HUDEP-2 (cell line): ENCODE measurements around the gene SLC39A3.

Source experiments
- DNase-seq, 76 experiments: peaks; one replicate each; lab custom pipeline; 2025; ENCODE audit not compliant: unreplicated experiment in 76 of 76; lab: John Stamatoyannopoulos, UW

Gene SLC39A3

GRCh38 chr19:2769218-2769617 lies 29.4 kb upstream of the SLC39A3 start:
- DNase-seq = no peak

DNA sequence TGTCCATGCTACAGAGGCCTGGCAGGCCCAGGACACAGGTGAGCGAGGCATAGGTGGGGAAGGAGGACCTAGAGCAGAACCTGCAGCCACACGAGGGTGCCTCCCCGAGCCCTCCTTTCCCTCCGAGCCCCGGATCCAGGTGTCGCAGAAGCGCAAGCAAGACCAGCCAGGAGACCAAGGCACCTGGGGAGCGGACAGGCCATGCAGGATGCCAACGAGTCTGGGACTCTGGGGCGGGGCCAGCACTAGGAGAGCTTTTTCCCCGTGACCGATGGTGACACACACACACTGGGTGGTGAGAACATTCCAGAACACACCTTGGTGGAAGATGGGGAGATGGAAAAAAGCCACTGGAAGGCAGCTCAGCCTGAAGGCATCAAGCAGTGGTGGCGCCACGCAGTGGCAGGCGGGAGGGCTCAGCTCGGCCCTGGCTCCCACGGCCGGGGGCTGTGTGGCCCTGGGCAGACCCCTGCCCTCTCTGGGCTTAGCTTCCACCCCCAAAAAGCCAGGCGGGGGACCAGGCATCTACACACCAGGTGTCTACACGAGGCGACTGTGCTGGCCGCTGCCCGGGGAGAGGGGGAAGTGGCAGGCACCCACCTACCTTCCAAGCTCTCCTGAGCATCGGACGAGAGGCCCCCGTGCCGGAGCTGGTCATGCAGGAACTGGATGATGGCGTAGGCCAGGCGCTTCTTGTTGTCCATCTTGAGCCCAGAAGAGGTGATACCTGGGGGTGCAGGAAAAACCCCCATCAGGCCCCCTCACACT lies 28.7 kb upstream of the SLC39A3 start:
- no peak for DNase-seq

GRCh38 chr19:2767688-2768087 lies 27.9 kb upstream of the SLC39A3 start:
- no peak for DNase-seq

- no peak for DNase-seq
These were observed 27.0 kb upstream of the SLC39A3 start for GRCh38 chr19:2766594-2767372.

DNA sequence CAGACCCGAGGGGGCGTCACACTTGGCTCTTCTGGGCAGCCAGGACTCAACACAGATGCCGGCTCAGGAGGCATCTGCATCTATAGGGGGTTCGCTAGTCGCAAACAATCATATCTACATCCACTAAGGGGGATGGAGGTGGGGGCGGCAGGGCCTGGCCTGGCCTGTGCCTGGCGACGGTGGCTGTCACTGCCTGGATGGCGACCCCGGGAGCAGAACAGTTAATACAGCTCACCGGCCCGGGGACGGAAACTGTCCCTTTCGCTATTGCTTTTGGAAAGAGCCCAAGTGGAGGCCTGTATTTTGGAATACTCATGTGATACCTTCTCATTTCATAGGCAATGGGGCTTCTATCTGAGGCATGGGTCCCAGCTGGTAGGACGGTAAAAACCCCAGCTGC lies 25.6 kb upstream of the SLC39A3 start:
- no peak for DNase-seq

GRCh38 chr19:2764945-2765344 lies 25.1 kb upstream of the SLC39A3 start:
- no peak for DNase-seq

DNA sequence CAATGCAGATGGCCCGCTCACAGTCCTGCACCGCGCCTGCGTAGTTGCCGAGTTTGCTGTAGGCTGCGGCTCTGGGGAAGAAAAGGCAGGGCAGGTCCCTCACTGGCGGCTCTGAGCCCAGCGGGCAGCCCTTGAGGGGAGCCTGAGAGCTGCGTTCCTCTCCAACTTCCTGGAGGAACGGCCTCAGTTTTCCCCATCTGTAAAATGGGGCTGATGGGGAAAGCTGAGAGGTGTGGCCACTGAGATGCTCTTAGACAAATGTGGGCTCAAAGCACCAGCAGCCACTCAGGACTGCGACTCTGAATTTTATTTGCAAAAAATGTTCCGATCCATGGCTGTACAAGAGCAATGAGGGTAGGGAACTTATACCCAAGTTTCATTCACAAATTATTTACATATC lies 23.9 kb upstream of the SLC39A3 start:
- DNase-seq = no peak

DNA sequence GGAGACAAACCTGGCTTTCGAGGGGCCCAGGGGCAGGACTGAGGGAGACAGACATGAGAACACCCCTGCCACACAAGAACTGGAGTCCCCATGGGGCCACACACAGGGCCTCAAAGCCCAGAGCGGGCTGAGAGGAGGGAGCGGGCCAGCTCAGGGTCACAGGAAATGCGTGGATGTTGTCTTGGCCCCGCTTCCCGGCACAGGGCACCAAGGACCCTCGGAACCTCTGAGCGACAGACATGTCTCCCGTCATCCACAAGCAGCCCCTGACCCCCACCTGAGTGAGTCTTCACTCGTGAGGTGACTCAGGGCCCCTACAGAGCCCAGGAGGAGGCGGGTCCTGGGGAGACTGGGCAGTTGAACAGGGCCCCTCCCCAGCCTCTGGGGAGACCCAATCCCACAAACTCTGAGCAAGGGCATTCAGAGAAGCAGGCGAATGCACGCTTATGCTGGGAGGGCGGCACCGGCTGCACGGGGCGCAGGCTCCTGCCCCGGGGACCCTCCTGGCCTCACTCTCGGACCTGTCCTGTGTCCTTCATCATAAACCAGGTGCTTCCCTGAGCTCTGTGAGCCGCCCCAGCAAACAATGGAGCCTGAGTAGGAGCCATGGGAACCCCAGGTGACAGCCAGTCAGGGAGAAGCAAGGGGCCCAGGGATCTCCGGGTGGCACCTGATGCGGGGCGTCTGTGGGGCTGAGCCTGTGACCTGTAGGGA lies 23.1 kb upstream of the SLC39A3 start:
- no peak for DNase-seq

- DNase-seq = no peak
These were observed 22.3 kb upstream of the SLC39A3 start for GRCh38 chr19:2761876-2762782.

GRCh38 chr19:2761309-2761677 lies 21.5 kb upstream of the SLC39A3 start:
- no peak for DNase-seq

GRCh38 chr19:2759965-2760364 lies 20.1 kb upstream of the SLC39A3 start:
- DNase-seq = no peak

GRCh38 chr19:2759362-2759761 lies 19.5 kb upstream of the SLC39A3 start:
- DNase-seq = no peak

DNA sequence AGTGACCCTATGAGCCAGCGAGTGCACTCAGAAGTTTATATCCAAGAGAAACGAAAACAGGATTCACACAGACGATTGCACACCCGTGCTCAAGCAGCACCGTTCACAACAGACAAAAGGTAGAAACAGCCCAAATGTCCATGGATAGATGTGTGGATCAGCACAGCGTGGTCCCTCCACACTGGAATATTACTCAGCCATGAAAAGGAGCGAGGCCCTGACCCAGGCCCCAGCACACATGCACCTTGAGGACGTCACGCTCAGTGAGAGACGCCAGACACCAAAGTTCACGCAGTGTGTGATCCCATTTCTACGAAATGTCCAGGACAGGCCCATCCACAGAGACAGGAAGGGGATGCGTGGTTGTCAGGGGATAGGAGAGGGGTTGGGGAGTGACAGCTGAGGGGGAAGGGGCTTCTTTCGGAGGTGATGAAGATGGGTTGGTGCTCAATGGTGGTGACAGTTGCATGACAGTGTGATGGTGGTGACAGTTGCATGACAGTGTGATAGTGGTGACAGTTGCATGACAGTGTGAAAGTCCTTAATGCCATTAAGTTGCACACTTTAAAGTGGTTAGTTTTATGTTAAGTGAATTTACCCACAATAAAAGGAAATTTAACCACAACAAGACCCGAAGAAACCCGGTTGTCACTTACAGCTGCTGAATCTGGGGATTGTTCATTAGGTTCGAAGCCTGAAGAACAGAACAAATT lies 18.9 kb upstream of the SLC39A3 start:
- no peak for DNase-seq

DNA sequence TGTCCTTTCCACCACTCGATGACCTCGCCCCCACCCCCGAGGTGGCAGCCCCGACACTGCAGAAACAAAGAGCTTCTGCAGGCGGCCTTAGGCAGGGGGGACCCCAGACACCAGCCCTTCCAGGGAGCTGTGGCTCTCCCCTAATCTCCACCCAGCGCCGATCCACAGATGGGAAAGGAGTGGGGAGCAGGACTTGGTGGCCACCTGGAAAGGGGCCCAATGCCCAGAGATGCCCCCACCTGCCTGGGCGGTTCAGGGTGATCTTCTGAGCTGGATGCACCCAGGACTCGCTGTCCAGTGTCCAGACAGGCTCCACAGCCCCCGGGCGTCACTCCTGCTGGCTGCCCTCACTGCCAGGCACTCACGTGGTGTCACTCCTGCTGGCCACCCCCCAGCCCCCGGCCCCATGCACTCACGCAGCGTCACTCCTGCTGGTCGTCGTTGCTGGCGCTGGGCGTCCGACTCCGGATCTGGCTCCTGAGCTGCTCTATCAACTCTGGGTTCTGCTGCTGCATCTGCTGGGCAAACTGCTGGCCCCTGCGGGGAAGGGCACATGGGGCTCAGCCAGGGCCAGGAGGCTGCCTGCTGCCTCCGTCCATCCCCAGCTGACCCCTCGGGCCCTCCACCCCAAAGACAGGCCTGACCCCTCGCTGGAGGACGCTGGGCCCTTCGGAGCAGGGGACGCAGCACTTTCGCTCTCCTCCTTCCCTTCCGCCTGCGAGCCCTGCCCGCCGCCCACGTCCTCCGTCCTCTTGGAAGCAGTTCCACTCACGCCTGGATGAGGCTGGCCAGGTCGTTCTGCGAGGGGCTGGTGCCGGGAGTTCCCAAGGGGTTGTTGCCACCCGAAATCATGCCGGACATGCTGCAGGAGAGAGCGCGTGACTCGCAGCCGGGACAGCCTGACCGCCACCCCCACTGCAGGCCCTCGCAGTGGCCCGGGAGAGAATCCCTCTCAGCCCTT lies 17.4 kb upstream of the SLC39A3 start:
- no peak for DNase-seq

GRCh38 chr19:2756477-2756876 lies 16.7 kb upstream of the SLC39A3 start:
- no peak for DNase-seq

DNA sequence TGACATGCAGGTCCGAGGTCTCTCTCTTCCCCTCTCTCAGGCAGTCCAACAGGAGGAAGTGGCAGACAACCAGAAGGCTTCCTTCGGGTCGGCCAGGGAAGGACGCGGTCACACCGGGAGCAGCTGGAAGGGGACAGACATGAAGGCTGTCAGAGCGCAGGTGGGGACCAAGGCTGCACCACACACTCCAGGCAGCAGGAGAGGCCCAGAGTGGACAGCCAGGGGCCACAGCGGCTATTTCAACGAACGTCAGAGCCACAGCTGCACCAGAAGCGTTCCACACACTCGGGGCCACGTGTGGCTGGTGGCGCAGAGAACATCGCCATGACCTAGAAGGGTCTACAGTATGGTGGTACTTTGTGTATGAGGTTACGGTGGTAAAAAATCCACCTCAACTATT lies 16.0 kb upstream of the SLC39A3 start:
- no peak for DNase-seq

GRCh38 chr19:2755448-2755705 lies 15.6 kb upstream of the SLC39A3 start:
- no peak for DNase-seq

GRCh38 chr19:2754659-2755447 lies 15.0 kb upstream of the SLC39A3 start:
- no peak for DNase-seq
